NT2/D1 (cell line): Measurements from ENCODE around the gene SMC1A.

Experiments
- DNase-seq: peaks from one replicate; pipeline ENCODE4 v3.0.0-alpha.2; 2011; ENCODE audit warnings: low read depth, low spot score
- H3K27me3 ChIP-seq: 2 replicates; pipeline ENCODE4 v1.6.0; 2011; ENCODE audit warnings: mild to moderate bottlenecking; ENCODE audit not compliant: insufficient read length, insufficient read depth
- H3K36me3 ChIP-seq: 2 replicates; pipeline ENCODE4 v1.6.1; 2011; ENCODE audit warnings: mild to moderate bottlenecking, low read length, mixed read lengths; ENCODE audit not compliant: insufficient read depth, insufficient read length
- H3K4me1 ChIP-seq: 2 replicates; pipeline ENCODE4 v1.5.1; 2011; ENCODE audit not compliant: insufficient read depth, insufficient read length
- H3K4me3 ChIP-seq: 2 replicates; pipeline ENCODE4 v1.5.1; 2011; ENCODE audit warnings: low read depth; ENCODE audit not compliant: insufficient read length
- H3K9ac ChIP-seq: 2 replicates; pipeline ENCODE4 v1.6.0; 2011; ENCODE audit warnings: low read depth; ENCODE audit not compliant: insufficient read length
- H3K9me3 ChIP-seq: 2 replicates; pipeline ENCODE4 v1.5.1; 2011; ENCODE audit warnings: mild to moderate bottlenecking, low read length; ENCODE audit not compliant: insufficient read depth
- SUZ12 ChIP-seq: IDR thresholded peaks from 2 replicates; pipeline ENCODE4 v1.6.1; 2011; ENCODE audit not compliant: insufficient read length, insufficient read depth; ENCODE audit errors: extremely low read depth
- YY1 ChIP-seq: IDR thresholded peaks from 2 replicates; pipeline ENCODE4 v1.6.1; 2011; ENCODE audit not compliant: insufficient read length, insufficient read depth
- ZNF274 ChIP-seq: IDR thresholded peaks from 2 replicates; pipeline ENCODE4 v1.6.1; 2011; ENCODE audit warnings: mild to moderate bottlenecking, low read depth, low read length

The SMC1A gene

DNA sequence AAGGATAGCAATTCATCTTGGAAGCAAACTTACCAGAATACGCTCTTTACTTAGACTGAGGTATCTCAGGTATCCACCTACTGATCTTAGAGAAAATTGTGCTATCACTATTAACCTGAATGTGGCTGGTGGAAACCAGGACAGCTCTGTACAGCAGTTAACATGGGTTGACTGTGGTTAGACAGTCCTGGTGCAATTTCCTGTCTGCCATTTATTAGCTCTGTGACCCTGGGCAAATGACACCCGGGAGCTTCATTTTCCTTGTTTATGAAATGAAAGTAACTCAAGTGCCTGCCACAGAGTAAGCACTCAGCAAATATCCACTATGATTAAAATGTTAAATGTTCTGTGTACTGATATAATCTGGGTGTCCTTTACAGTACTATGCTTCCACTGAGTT lies 60.0 kb downstream of the SMC1A start:
- TF ChIP-seq SUZ12 (no peak), ZNF274 (no peak), YY1 (no peak)
- H3K36me3 ChIP-seq, result no peaks in the 10 kb centered on the region
- no peak overlapping the region for H3K4me3 ChIP-seq
- no peaks in the 10 kb centered on the region for H3K4me1 ChIP-seq
- H3K27me3 ChIP-seq, result no peaks in the 10 kb centered on the region
- H3K9me3 ChIP-seq, result no peaks in the 10 kb centered on the region
- DNase-seq, result no peak
- no peak overlapping the region for H3K9ac ChIP-seq

DNA sequence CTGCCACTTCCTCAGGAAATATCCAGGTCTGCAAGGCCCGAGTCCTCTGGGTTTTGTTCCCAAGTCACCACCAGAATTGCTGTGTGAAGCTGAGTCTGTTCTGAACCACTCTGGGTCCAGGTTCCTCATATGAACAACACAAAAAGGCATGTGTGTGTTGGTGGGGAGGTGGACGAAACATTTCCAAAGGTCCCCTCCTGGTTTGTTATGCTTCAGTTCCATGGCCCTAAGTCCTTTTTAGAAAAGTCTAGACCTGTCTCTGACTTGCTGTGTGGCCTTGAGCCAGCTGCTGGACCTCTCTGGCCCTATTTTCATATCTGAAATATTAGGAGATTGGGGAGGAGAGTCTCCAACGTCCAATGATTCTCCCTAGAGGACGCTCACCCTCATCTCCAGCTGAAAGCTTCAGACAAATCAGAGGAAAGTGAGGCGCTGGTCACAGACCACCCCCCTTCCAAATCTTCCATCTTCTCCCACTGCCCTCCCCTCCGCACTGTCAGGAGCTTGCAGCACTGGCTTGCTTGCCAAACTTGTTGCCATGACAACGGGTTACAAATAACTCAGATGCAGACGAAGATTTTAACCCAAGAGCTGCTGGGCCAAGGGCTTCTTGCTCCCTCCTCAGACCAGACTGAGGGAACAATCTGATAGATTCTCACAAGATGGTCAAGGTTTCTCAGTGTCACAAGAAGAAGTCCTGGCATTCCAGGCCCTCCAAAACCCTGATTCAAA lies 64.5 kb downstream of the SMC1A start:
- no peaks in the 10 kb centered on the region for H3K36me3 ChIP-seq
- TF ChIP-seq YY1 (no peak), ZNF274 (no peak)
- H3K4me3 ChIP-seq, result no peak overlapping the region
- no peak overlapping the region for H3K9ac ChIP-seq
- DNase-seq, result peak; percentile 44
- no peaks in the 10 kb centered on the region for H3K4me1 ChIP-seq
- H3K27me3 ChIP-seq, result no peaks in the 10 kb centered on the region
- peaks cover 8% of the 10 kb centered on the region; the same call in 1 of the 2 replicates for H3K9me3 ChIP-seq

DNA sequence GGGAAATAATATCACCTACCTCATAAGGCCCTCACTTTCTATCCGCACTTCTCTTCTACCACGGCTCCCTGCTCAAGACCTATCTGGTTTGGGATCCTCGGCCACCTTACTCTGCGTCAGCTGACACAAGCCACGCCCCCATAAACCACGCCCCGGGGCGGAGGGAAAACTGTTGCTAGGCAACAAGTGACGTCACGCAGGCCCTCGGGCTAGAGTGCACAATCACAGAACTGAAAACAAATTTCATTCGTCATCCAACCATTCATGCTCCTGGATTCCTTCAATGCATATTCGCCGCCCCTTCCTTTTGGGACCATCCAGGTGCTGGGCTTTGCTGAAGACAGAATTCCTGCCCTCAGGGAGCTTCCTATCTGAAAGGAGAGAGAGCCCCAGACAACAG lies 66.3 kb downstream of the SMC1A start:
- no peaks in the 10 kb centered on the region for H3K4me1 ChIP-seq
- no peaks in the 10 kb centered on the region for H3K27me3 ChIP-seq
- no peak overlapping the region for H3K9ac ChIP-seq
- H3K36me3 ChIP-seq, result no peaks in the 10 kb centered on the region
- no peak for DNase-seq
- no peak overlapping the region for H3K4me3 ChIP-seq
- TF ChIP-seq SUZ12 (no peak), ZNF274 (no peak), YY1 (no peak)
- peaks cover 15% of the 10 kb centered on the region; the same call in 1 of the 2 replicates for H3K9me3 ChIP-seq

DNA sequence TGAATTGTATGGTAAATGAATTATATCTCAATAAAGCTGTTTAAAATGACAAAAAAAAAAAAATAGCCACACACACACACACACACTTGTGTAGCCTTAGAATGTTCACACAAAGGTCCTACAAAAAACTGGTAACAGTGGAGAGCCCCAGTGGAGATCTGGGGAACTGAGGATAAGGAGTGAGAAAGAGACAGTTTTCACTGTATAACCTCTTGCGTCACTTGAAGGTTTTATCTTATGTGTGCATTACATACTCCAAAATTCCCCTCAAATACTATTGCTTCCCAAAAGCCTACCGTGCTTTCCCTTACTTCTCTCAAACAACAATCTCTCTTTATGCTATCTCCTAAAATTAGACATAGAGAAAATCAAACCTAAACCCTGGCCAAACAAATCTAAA lies 67.8 kb downstream of the SMC1A start:
- no peak for DNase-seq
- Histone ChIP-seq H3K9ac (no peak overlapping the region), H3K9me3 (peaks cover 15% of the 10 kb centered on the region; the same call in 1 of the 2 replicates), H3K4me3 (no peak overlapping the region), H3K36me3 (no peaks in the 10 kb centered on the region), H3K4me1 (no peaks in the 10 kb centered on the region), H3K27me3 (no peaks in the 10 kb centered on the region)
- TF ChIP-seq YY1 (no peak), SUZ12 (no peak), ZNF274 (no peak)

DNA sequence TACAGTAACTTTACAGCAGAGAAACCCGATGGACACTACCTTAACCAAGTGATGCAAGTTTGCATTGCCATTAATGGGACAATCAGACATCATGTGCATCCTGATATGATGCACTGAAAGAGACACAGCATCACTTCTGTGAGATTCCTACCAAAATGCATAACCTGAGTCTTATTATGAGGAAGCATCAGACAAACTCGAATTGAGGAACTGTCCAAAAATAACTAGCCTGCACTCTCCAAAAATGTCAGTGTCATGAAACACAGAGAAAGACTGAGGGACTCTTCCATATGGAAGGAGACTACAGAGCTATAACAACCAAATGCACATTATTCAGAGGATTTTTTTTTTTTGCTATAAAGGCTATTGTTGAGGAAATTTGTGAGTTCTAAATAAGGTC lies 74.5 kb downstream of the SMC1A start:
- TF ChIP-seq YY1 (no peak), ZNF274 (no peak), SUZ12 (no peak)
- Histone ChIP-seq H3K9me3 (peaks cover 7% of the 10 kb centered on the region; the same call in 1 of the 2 replicates), H3K9ac (no peak overlapping the region), H3K27me3 (no peaks in the 10 kb centered on the region), H3K36me3 (no peaks in the 10 kb centered on the region), H3K4me1 (no peaks in the 10 kb centered on the region), H3K4me3 (no peak overlapping the region)
- DNase-seq, result no peak

DNA sequence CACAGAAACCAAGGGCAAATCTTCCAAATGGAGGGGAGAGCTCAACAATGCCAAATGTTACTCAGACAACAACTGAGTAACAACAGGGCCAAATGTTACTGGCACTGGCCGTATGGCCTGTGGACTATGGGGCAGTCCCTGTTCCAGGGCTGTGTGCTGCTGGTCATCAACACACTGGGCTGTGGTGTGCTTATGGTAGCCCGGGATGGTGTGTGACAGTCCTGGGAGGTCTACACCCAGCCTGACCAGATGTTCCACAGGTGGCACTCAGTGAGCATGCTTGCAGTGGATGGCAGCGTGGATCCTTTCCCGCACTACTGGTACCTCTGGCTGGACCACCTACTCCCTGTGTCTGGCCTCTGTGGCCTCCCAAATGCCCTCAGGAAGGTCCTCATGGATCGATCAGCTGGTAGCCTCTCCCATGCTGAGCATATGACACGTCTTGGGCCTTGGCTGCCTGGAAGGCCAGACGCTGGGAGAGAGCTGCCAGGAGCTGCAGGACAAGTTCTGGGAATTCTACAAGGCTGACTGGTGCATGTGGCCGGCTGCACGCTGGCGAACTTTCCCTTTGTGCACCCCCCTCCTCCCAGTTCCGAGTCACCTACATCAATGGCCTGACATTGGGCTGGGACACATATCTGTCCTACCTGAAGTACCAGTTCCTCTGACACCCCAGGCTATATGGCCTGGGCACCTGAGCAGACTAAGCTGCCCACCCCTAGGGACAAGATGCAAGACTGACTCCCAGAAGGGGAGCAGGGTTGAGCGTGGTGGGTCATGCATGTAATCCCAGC lies 81.4 kb downstream of the SMC1A start:
- no peak for DNase-seq
- Histone ChIP-seq H3K9me3 (no peaks in the 10 kb centered on the region), H3K27me3 (no peaks in the 10 kb centered on the region), H3K9ac (no peak overlapping the region), H3K4me1 (no peaks in the 10 kb centered on the region), H3K36me3 (no peaks in the 10 kb centered on the region), H3K4me3 (no peak overlapping the region)
- TF ChIP-seq ZNF274, result no peak
- TF ChIP-seq YY1, result no peak
- TF ChIP-seq SUZ12, result no peak

DNA sequence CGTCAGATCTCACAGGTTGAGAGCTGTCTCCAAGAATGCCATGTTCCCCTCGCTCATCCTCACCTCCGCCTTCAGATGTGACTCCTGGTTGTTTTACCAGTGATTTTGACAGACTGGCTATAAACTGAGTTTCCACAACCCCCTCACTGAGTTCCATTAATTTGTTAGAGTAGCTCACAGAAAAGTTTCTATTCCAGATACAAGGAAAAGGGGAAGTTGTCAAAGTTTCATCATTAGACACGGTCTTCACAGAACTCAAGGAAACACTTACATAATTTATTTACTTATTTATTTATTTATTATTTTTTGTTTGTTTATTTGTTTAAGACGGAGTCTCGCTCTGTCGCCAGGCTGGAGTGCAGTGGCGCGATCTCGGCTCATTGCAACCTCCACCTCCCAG lies 85.4 kb downstream of the SMC1A start:
- Histone ChIP-seq H3K4me3 (no peak overlapping the region), H3K9ac (no peak overlapping the region), H3K9me3 (no peaks in the 10 kb centered on the region), H3K36me3 (no peaks in the 10 kb centered on the region), H3K4me1 (no peaks in the 10 kb centered on the region), H3K27me3 (no peaks in the 10 kb centered on the region)
- no peak for DNase-seq
- no peak for TF ChIP-seq ZNF274
- no peak for TF ChIP-seq SUZ12
- TF ChIP-seq YY1, result no peak
